ENCODE data around the gene ST6GALNAC3.
A peak's percentile ranks its signal among the peaks of the same experiment; 100 is the strongest.
"Not testable (repeated sequence)": the region's sequence is repeated elsewhere in the genome, so short reads cannot be mapped to it uniquely, and the experiment has no call there.

The ST6GALNAC3 gene

DNA sequence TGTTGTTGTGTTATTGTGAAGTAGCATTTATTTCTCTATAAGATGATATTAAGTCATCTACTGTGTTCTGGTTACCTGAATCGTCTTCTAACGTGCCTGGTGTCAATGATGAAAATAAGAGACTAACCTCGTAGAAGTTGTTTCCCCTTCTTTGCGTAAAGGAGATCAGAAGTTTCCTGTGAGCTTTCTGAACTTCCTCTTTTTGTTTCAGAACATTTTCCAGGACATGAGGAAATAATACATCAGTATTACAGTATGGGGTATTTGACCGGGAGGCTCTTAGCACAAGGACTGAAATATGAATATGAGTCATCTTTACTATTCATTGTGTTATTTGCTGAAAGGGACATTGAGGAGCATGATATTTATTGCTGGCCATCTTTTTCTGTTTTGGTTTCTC lies 1.3 kb downstream of the ST6GALNAC3 start:
- peak in 1 of 2 donors; percentile 18 for DNase-seq

DNA sequence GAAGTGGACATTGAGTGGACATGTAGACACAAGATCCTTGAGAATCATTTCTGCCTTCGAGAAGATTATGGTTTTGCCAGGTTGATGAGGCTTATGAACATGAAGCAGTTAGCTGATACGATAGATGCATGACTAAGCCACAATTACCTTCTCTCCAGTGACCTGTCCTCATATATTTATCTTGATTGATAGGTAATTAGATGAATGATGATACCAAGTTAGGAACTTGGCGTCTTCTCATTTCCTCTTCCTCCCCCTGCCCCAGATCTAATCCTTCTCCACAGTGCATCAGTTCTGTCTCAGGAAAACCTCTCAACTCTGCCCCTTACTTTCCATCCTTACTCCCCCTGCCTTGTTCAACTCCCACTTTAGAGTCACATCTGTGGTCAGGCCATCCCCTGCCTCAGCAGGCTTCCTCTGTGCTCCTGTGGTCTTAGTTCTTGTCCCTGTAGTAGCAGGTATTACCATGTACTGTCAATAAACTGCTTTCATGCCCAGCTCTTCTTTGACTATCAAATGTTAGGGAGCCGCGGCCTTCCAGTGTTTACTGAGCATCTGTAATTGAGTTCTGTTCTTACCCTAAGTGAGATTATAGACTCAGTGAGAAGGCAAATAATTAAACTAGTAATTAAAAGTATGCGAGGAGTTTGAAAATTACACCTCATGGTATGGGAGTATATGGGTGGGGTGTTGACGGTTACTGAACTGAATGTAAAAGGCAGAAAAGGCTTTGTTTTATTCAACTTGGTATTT lies 5.1 kb downstream of the ST6GALNAC3 start:
- DNase-seq: no peak

DNA sequence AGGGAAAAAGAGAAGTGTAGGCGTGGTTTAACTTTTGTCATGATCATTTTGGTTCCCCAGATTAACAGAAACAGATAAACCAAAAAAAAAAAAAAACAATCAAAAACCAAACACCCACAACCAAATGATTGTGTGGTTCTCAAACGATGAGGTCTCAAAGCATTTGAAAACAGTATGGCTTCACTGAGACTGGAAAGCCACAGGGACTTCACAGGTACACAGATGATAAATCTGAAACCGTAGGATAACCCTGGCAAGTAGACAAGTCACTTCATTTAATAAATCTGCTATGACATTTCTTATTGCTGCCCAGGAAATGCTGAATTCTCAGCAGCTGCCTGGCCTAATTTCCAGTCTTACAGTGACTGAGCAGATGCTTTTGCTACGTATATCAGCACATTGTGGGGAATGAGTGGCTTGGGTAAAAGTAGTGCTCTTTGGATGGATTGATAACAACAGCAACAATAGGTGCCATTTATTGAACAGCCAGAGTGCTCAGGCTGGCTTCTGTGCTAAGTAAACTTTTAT lies 6.1 kb downstream of the ST6GALNAC3 start:
- no peak for DNase-seq

DNA sequence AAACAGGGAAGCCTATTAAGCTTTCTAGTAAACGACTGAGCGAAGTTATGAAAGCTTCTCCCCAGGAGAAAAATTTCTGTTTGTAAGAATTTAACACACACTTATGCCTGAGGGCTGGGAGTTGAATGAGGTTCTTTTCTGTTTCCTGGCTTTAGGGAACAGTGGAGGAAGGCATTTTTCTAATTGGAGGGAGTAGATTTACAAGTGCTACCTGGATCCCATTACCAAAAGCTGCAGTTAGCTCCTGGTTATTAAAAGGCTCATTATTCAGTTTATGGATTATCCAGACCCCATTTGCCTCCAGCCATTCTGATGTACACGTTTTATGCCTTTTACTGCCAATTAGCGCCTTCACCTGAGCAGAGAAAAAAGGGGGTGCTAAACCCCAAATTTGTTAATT lies 7.5 kb downstream of the ST6GALNAC3 start:
- DNase-seq: no peak

DNA sequence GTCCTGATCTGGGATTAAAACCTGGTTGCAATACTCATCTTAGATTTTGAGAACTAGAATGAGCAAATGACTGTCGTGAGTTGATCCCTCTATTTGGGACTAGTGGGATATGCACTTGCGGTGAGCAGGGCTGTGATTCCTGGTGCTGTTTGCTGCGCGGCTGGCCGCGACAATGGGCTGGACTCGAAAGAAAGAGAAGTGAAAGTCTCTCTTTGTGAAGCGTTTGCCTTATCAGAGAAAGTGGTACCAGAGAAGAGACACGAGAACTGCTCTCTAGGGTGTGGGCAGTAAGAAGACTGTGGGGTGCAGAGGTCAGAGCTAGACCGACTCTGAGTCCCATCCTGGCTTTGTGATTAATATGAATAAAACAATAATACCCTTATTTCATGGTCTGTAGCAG lies 8.6 kb downstream of the ST6GALNAC3 start:
- no peak for DNase-seq

DNA sequence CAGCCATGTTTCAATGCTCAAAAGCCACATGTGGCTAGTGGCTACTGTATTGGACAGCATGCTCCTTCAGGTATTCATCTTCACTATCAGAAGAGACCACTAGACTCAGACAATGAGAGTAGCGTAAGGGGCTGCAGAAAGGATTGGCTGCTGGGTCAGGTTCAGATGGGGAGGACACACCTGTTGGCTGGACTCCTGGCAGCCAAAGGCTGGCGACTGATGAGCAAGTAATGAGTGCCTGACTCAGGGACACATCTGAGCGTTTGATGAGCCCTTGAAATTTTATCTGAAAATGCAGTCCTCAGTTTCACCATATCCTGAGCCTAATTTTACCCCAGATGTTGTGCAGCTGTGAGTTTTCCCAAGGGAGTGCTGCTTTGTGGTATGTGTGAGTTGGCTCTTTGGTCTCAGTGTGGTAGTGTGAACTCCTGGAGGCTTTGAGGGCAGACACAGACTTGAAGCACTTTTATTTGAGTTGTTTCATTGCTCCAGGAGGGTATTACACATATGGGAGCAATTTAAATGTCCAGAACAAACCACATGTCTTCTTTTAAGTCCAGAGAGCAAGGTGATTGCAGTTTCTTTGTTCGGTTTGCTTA lies 9.6 kb downstream of the ST6GALNAC3 start:
- no peak for DNase-seq

DNA sequence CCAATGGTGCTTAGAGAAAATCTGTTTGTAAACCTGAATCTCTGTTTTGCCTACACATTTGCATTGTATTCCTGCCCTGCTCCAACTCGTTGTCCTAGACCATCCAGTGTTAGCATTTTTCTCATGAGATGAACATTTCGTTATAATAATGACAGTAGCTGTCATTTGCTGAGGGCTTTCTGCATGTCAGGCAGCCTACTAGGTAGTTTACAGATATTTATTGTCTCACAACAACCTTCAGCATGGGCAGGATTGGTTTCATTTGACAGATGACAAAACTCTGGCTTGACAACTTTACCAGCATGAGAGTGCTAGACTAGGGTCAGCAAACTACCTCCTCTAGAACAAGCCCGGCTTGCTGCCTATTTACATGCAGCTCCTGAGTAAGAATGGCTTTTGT lies 10.1 kb downstream of the ST6GALNAC3 start:
- DNase-seq: no peak

DNA sequence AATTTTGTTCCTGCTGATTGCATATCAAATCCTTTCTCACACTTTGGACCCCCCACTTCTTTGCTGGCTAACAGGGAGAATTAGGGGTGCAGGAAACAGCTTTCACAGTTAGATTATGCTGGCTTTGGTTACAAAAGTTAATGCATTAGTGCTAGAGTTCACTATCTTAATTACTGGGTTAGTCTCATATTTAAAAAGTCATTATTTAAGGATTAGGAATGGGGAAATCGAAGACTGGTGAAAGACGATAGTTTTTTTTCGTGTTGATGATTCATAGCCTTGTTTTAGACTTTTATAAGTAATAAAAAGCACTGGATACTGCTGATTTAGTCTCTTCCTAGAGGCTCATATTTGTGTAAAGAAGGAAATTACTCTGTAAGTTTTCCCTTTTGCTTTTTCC lies 11.6 kb downstream of the ST6GALNAC3 start:
- DNase-seq: no peak

DNA sequence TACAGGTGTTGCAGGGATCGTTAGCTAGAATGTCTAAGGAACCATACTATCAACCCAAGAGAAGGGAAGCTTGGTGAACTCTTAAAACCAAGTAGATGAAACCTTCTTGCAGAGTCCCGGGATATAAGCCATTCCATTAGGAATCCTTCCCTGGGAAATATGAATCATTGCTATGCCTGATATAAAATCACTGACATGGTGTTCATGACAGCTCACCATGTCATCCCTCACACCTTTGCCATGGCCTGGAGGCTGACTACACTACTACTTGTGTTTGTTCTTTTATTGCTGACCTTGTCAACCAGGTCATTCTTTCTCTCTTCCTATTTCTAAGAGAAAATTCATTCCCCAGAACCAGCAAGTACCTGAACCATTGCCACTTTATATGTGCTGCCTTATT lies 12.1 kb downstream of the ST6GALNAC3 start:
- DNase-seq: no peak

DNA sequence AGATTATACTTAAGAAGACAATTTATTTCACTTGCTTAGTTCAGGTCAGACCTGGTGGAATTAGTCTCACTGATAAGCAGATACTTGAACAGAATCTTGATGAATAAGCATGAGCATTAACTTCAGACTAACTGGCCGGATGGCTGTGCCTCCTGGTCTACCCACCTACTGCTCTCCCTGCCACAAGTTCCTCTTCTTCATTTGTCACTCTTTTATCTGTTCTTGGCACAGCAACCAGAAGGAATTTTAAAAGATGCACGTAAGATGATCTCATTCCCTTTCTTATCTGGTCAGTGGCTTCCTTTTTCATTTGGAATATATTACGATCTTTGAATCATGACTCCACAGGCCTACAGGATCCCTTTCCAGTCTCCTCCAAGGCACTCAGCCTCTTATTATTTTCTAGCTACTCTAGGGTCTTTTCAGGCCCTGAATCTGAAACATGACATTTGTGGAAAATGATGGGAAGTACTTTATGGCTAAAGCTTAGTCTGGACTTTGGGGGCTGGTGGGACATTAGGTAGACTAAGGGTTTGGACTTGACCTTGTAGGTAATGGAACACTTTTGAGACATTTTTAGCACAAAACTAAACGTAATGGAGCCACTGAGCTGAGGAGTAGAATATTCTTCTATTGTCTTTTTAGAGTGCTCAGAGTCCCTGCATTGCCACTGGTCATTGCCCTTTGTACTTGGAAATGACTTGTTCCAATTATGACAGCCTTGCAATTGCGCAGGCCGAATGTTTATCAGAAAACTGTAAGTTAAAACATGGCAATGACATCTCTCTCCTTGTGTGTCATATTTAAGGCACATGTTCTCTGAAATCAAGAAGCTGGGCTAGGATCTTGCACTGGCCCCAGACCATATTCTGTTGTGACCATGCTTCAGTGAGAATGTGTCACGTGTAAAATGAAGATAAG lies 16.0 kb downstream of the ST6GALNAC3 start:
- DNase-seq: no peak

DNA sequence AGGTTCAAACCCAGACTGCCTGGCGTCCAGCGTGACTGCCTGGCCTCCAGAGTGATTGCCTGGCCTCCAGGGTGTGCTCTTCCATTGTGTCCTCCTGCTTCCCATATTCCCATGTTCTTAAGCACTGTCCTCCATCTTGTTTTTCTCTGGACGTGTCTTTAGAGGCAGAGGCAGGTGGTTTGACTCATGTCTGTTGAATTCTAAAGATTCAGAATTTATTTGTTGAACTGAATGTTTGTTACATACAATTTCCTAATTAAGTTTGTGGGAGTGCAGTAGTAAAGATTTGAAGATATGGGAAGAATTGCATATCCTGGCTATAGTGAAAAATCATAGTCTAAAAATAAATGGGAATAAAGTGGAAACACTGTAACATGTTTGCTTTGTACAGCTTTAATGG lies 18.3 kb downstream of the ST6GALNAC3 start:
- DNase-seq: no peak

DNA sequence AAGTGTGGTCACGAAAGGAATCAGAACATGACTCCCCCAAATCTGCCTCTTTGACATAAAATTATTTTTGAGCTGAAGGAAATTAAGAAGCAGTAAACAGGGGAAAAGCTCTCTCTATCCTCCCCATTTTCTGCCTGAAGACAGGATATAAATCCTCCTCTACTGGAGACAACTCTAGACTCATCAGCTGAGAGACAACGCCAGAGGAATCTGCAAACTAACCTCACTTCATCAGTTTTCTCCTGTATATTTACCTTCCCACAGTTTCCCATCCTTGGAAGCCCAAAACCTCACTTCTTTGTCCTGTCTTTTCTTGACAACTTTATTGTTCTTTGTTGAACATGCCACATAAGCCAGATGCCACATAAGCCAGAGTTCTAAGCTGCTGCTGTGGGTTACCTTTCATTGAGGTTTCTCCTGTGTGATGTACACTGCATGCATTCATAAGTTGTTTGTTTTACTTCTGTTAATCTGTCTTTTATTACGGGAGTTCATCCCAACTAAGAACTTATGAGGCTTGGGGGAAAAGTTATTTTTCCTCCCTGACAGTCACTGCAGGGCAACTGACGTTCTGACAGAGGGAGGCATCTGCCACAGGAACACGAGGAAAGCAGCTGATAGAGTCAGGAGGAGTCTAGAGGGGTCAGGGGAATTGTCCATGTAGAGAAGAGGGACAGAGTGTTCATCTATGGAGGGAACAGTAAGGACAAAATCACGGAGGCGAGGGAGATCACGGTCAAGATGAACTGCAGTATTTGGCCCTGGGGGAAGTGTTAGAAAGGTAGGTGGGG lies 19.2 kb downstream of the ST6GALNAC3 start:
- DNase-seq: no peak

DNA sequence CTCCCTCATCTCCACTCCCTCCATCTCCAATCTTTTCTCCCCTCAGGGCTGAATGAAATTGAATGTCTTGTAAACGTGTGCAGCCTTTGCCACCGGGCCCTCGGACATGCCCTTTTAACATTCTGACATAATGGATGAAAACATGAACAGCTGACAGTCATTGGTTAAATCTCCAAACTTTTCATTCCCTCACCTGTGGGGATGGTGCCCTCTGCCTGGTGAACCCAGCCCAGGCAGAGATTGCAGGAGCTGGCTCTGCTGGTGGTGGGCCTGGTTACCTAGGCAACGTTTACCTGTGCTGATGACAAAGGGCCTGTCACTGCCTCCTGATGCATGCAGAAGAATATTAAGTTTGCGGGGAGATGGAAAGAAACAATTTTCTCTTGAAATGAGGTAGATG lies 21.3 kb downstream of the ST6GALNAC3 start:
- no peak for DNase-seq

DNA sequence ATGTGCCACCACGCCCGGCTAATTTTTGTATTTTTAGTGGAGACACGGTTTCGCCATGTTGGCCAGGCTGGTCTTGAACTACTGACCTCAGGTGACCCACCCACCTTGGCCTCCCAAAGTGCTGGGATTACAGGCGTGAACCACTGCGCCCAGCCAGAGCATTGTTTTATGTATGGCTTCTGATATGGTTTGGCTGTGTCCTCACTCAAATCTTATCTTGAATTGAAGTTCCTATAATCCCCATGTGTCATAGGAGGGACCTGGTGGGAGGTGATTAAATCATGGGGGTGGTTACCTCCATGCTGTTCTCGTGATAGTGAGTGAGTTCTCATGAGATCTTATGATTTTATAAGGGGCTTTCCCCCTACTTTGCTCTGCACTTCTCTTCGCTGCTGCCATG lies 22.5 kb downstream of the ST6GALNAC3 start:
- not testable (repeated sequence) for DNase-seq

DNA sequence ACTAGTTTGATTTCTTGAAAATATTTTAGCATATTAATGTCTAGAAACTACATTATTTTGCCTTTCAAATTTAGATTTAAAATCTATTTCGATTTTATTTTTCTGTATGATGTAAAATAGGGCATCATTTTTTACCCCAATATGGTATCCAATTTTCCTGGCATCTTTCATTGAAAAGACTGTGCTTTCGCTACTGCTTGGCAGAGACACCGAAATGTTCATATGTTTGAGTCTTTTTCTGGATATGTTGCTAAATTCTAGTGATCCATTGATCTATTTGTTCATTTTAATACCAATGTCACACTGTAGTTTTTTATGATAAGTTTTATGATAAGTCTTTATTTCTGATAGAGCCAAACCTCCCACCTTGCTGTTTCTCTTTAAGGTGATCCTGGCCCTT lies 24.3 kb downstream of the ST6GALNAC3 start:
- DNase-seq: no peak

DNA sequence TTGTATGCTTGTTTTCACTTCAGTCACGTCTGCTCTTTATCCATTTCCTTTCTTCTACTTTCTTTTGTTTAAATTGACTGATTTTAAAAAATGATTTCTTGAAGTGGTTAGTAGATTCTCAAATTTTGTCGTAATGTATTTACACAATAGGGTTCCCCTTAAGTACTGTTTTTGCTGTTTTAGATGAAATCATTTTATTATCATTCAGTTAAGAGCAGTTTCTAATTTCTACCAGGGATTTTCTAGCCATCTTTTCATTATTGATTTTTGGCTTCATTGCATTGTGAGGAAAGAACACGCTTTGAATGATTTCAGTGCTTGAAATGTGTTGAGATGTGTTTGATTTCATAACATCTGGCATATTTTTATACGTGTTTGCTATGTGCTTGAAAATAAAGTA lies 27.0 kb downstream of the ST6GALNAC3 start:
- DNase-seq: no peak

DNA sequence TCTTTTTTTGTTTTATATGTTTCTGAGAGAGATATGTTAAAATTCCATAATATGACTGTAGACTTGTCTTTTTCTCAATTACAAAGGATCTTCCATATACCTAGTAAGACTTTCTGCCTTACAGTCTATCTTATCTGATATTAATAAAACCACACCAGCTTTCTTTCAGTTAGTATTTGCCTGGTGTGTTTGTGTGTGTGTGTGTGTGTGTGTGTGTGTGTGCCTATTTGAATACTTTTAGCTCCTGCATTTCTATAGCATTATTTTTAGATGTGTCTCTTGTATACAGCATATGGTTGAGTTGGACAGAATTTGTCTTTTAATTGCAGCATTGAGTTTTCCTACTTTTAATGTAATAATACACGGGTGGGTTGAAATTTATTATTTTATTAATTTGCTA lies 27.5 kb downstream of the ST6GALNAC3 start:
- no peak for DNase-seq

DNA sequence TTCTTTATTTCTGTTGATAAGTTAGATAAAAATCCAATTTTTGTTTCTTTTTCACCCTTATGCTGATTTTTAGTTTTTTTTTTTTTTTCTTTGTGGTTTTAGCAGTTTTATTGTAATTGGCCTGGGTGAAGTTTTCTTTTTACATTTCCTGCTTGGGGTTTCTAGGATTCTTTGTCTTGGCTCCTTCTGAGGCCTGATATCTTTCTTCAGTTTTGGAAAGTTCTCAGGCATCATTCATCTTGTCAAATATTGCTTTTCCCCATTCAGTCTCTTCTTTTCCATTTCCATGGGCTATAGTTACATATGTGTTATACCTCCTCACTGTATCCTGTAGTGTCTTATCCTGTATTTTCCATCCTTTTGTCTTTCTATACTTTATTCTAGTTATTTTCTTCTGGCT lies 28.5 kb downstream of the ST6GALNAC3 start:
- DNase-seq: no peak

DNA sequence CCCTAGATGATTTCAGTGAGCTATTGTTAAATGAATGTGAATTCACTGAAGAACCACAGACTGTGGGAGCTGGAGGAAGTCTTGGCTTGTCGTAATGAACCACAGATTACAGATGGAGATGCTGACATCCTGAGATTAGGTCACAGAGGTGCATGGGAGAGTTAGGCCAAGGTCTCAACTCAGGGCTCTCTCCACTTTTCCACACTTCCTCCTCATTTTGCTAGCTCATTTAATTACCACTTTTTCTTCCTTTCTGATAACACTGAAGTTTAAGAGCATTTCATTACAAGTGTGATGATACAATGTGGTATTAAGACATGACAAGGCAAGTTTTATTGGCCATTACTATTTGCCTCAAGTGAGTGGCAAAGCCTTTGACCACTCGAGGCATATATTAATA lies 30.8 kb downstream of the ST6GALNAC3 start:
- no peak for DNase-seq

DNA sequence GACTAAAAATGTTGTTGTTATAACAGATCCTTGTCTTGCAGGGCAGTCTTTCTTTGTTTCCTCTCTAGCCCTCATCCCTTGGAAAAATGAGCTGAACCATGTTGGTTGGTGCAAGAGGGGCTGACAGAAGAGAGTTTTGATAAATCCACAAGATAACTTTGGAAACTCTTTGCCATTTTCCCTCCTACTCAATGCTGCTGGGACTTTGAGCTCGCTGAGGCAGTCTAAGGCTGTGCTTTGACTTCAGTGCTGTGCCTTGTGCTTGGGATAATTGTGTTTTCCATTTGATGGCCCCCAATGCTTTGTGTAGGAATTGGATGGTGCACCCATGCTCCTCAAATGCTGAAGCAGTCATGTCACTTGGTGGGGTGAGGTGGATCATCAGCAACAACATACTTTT lies 31.7 kb downstream of the ST6GALNAC3 start:
- DNase-seq: no peak

DNA sequence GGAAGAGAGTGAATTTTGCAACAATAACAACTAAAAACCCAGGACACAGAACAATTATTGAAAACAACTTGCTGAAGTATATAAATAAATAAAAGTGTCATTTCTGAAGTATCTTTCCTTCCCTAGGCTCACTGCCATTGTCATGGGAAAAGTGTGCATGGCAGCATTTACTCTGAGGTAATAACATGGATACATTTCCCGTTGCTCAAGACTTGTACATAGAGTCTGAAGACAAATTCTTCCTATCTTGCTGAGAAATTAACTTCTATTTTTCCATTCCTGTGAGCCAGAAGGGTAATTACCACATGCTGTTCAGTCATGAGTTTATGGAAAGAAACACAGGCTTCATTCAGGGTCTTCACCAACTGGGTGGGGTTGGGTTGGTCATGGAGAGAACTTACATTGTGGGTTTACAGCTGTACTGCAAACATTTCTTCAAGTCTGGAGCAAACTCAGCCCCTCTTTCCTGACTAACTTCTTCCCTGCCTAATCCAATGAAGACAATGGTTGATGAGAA lies 32.2 kb downstream of the ST6GALNAC3 start:
- DNase-seq: no peak

DNA sequence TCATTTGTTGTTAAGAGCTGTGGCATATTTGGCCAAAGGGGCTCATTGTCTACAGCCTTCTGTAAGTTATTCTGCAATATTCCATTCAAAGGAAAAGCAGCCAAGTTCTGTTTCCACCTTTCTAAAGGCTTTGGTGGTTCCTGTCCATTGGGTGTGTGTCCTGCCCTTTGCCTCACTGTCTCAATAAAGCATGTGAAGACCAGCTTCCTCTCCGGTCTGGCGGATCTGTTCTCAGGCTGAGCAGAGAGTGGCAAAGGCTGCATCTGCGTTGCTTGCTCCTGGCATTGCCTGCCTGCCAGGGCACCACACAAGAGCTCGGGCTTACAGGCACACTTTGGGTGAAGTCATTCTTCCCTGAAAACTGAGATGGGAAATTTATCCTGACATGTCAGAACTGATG lies 34.9 kb downstream of the ST6GALNAC3 start:
- no peak for DNase-seq

Measured in CD4-positive, alpha-beta T cell treated with Interferon alpha-2 for 1 hour (primary cell).